GM21786 (cell line): ENCODE measurements around the gene PPCDC.
A peak's percentile ranks its signal among the peaks of the same experiment; 100 is the strongest.

Experiments used
- ATAC-seq: cut with Tn5 transposase; IDR thresholded peaks from one replicate; pipeline ENCODE4 v1.9.1; 2021; ENCODE audit not compliant: unreplicated experiment

Gene PPCDC

DNA sequence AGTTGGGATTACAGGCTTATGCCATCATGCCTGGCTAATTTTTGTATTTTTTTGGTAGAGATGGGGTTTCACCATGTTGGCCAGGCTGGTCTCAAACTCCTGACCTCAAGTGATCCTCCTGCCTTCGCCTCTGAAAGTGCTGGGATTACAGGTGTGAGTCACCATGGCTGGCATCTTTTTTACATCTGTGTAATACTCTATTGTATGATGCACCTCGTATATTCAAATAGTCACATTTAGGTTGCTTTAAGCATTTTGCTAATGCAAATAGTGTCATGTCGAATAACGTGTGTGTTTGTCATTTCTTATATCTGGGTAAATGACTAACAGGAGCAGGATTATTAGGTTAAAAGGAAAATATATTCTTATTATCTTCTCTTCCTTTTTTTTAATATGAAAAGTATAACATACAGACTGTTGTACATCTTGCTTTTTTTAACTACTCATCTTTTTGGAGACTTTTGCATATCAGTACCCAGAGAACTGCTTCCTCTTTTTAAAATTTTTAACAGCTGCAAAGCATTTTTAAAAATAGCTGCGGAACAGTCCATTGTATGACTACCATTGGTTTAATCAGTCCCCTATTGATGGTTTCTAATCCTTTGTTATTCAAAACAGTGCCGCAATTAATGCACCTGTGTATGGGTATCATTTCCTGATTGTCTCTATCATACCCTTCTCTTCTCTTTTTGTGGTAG, 14.6 kb upstream of the PPCDC start:
- ATAC-seq, result peak; percentile 85

DNA sequence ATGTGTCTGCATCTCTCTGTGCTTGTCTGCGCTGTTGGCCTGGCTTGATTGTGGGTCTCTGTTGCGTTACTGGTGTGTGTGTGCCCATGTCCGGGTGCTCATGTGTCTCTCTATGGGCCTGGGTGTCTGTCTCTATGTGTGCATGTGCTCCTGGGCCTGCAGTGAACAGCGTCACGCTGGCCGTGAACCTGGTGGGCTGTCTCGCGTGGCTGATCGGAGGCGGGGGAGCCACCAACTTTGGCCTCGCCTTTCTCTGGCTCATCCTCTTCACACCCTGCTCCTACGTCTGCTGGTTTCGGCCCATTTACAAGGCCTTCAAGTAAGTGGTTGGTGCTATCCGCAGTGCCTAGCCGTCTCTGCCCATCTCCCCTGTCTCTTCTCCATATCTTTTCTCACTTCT, 7.0 kb upstream of the PPCDC start:
- ATAC-seq, result no peak

DNA sequence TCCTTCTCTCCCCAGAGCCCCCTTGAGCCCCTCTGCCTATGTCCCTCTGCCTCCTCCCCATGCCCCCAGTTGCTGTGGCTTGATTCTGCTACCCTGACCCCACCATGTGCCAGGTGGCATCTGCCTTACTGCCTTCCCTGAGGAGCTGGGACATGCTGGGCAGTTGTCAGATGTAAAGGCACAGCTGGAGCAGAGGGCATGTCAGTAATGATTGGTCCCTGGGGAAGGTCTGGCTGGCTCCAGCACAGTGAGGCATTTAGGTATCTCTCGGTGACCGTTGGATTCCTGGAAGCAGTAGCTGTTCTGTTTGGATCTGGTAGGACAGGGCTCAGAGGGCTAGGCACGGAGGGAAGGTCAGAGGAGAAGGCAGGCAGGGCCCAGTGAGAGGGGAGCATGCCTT, 3.5 kb upstream of the PPCDC start:
- ATAC-seq, result no peak

DNA sequence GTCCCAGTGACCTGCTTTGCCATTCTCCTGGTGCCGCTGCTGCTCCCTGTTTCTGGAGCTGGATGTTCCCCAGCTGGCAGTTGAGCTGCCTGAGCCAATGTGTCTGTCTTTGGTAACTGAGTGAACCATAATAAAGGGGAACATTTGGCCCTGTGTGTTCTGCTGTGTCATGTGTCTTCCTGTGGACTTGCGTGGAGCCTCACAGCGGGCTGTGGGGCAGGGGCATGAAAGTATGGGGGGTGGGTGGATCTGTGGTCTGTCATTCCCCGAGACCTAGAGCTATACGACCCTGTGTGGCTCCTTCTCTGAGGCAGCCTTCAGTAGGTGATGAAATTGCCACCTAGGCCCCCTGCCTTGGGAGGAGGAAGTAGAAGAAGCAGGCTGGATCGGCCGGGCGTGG, 2.0 kb upstream of the PPCDC start:
- no peak for ATAC-seq

DNA sequence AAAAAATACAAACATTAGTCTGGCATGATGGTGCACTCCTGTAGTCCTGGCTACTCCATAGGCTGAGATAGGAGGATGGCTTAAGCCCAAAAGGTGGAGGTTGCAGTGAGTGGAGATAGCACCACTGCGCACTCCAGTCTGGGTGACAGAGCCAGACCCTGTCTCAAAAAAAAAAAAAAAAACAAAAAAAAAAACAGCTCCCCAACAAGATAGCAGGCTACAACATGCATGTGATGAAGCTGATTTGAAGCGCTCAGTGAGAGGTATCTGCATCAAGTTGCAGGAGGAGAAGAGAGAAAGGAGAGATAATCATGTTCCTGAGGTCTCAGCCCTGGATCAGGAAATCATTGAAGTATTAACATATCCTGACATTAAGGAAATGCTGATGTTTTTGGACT, 608 bp upstream of the PPCDC start:
- ATAC-seq, result no peak

DNA sequence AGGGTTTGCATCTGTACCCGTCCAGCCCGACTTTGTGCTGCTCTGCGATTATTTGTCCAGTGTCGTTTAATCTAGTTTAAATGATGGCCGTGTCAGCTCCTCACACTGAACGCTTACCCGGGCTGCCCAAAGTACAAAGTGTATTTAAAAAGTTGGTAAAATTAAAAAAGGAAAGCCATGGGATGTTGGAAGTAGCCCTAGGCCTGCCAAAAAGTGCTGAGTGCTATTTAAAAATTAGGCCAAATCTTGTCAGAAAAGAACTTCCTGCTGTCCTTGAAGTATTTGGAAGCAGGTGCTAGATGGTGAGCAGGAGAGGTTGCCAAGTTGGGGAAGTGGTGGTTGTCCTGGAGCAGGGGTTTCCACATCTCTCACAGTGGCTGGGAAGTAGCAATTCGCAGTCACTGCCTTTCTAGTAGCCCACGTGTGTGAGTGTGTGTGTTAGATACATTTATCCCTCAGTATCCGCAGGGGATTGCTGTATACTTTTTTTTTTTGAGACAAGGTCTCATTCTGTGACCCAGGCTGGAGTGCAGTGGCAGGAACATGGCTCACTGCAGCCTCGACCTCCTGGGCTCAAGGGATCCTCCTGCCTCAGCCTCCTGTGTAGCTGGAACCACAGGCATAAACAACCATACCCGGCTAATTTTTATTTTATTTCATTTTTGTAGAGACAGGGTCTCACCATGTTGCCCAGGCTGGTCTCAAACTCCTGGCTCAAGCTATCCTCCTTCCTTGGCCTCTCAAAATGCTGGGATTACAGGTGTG, 664 bp downstream of the PPCDC start:
- ATAC-seq, result no peak

DNA sequence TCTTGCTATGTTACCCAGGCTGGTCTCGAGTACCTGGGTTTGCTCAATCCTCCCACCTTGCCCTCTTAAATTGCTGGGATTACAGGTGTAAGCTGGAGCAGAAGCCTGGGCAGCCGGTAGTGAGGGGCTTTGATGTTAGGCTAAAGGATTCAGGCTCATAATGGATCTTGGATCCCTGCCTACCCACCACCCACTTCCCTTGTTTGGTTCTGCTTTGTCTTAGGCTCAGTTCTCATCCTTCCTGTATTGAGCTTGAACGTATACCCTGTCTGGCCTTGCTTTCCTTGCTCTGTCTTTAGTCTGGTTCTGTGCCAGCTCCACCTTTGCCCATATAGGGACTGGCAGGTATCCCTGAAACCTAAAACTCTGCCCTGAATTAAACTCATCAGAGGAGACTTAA, 1.7 kb downstream of the PPCDC start:
- ATAC-seq, result no peak

DNA sequence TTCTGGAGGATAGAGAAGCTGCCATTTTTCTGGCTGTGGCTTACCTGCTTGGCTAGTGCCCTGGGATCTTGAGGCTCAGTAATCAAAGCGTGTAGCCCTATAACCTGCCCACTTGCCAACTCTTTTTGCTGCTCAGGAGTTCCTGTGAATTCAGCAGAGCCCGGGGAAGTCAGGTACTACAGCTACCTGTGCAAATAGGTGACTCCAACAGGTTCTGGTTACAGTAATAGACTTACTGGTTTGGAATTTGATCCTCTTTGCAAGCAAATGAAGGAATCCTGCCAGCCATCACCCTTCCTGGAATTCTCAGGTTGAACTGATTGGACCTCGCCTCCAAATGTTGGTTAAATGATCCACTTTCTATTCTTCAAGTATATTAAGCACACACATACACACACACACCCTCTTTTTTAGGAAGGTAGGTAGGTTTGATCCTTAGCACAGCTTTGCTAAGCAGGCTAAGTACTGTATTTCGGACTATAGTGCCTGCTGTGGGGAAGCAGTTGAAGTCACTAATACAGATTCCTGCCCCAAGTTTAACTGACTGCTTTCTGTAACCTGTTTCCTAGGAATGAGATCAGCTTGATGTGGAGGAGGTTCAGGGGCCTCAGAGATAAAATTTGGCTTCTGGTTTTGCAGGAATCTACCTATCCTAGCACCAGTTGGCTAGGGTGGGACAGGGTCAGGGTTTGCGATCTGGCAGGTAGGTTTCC, 2.3 kb downstream of the PPCDC start:
- no peak for ATAC-seq

DNA sequence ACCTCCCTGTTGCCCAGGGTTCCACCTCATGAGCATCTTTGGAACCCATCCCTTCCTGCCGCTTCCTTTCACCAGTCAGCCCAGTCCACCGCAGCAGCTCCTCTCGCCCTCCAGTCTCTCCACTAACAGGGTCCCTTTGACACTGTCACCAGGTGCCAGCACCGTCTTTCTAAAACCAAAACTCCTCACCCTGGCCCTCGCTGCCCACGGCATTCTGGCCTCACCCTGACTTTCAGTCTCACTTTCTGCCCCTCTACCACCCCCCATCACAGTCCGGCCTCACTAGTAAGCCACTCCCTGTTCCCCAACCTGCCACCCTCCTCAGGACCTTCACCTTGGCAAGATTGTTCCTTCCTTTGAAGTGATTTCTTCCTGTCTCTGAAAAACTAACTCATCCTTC, 4.2 kb downstream of the PPCDC start:
- no peak for ATAC-seq

DNA sequence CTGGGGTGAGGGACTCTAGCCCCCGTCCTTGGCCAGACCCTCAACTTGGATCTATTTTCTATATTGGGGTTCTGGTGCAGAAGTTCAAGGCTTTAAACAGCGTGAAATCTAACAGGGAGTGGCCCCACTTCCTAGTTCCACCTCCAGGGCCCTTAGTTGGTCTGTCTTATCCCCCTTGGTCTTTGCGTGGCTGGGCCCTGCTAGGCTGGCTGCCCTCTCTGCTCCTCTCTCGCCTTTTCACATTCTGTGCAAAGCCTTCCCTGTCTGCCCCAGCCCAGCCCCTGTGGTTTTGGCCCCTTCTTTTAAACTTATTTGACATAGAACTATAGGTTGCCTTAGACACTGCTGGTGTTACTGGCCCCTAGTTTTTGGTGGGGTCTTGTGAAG, 5.6 kb downstream of the PPCDC start:
- ATAC-seq, result no peak

DNA sequence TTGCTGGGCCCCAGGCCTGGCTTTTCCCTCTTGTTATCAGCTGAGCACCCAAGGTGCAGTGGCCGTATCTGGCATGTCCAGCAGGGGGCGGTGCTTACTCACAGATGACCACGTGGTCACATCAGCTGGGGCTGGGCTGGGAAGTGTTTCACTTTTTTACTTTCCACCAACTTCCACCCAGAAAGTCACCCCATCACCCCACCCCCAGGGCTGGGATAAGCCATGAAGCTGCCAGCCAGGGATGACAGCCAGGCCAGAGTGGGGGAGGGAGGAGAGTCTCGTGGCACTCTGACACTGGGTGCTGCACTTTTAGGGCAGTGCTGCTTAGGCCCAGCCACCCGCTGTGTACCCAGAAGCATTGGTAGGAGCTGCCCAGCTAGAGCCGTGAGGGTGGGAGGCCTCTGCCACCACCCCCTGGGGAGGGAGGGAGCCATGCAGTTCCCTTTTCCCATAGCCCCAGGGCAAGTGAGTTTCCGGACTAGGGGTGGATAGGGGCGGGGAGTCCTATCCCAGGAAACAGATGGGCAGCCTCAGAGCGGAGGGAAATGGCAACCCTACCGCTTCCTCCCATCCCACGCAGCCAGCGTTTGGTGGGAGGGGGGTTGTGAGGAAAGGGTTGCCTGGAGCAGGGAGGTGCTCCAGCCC, 6.1 kb downstream of the PPCDC start:
- no peak for ATAC-seq

DNA sequence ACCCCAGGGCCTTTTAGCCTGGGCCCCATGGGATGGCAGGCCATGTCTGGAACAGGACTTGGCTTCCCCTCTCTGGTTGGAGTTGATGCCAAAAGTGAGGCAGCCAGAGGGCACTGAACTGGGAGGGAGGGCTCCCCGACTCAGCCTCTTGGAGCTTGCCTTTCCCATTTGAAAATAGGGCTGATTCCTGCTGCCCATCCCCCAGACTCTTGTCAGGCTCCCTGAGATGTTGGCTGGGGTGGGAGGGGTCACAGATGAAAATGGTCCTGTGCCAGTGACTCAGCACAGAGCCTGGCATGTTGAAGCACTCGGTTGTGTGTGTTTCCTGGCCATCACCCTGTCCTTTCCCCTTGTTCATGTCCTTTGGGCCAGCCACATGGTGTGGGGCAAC, 6.6 kb downstream of the PPCDC start:
- no peak for ATAC-seq

DNA sequence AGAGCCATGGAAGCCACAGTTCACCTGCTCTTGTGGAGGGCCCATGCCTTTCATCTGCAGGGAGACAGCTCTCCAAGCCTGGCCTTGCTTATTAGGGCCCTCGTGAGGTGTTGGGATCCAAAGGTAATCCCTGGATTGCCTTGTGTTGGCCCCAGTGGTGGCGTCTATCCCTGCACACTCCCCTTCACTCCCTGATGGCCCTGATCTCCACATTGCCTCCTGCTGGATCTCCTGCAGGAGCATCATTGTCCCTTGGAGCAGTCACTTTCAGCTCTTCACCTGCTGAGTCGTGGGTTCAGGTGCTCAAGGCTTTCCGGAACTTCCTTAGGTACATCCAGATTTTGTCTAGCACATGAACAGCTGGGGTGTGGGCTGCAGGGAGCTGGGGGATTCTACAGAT, 7.0 kb downstream of the PPCDC start:
- ATAC-seq, result no peak

DNA sequence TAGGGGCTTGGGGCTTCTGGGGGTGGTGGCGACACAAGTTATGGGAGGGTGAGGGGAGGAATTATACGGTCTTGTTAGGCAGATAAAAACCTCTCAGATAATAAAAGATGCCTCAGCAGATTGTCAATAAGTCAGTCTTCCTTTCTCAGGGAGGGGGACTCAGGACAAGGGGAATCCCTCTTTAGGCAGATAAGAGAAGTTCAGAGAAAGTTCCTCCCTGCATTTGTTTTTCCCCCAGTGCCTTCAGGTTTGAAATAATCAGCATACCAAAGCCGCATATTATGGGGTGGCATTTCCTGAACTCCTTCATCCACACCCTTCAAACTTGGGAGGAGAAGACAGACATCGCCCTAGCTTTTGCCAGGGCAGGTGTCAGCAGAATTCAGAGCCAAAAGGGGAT, 8.5 kb downstream of the PPCDC start:
- no peak for ATAC-seq

DNA sequence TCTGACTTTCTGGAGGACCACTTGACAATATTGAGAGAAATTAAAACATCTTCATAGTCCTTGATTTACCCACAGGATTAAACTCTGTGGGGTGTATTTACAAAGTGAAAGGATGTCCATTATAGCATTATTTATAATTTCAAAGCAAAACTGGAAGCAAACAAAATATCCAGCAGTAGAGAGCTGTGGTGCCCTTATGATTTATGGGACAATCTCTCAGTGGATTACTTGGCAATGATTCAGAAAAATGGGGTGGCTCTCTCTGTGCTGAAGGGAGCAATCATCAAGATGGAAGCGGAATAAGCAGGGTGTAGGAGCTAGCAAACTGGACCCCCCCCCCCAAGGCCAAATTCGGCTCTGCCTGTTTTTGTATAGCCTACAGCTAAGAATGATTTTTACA, 9.0 kb downstream of the PPCDC start:
- no peak for ATAC-seq

DNA sequence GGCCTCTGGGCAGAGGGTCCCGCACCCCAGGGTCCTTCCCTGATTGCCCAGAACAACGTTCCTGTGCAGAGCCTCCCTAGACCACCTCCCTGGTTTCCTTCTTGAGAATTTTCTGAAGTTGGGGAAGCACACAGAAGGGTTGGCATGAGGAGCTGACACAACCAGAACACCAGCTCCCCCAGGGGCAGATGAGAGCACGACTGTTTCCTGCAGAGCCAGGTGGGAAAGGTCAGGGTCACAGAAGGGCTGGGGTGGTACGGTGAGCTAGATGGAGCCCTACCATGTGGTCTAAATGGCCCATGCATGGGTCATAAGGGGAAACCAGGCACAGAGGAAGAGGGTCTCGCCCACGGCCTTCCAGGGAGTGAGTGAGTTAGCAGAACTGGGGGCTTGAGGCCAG, 10.4 kb downstream of the PPCDC start:
- no peak for ATAC-seq

DNA sequence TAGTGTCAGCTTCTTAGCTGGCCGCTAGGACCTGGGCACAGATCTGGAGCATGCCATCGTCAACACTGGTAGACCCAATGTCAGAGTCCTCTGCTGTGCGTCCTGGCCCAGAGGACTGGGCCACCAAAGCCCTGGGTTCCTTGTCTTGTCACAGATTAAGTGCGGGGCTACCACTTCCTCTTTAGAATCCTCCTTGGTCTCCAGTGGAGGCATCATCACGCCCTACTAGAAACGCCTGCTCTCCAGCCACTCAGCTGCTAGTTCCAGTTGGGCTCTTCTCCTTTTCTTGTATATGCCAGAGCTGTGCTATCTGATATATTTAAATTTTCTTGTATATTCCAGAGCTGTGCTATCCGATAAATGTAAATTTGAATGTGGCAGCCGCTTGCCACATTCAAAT, 11.2 kb downstream of the PPCDC start:
- ATAC-seq, result no peak

DNA sequence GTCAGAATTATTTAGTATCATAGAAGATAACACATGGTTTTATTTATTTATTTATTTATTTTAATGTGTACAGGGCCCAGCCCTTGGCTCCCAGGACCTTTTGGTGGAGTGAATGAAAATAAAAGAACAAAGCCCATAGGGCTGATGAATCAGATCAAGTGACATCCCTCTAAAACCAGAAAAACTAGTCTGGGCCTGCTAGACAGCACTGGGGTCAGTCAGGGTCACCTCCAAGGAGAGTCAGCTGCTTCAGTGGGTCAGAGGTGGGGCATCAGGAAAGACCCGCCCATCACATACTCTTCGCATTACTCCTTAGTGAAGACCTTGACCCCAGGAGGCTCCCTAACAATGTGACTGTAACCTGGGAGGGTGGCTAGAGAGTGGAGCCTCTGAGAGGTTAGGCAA, 12.8 kb downstream of the PPCDC start:
- no peak for ATAC-seq

DNA sequence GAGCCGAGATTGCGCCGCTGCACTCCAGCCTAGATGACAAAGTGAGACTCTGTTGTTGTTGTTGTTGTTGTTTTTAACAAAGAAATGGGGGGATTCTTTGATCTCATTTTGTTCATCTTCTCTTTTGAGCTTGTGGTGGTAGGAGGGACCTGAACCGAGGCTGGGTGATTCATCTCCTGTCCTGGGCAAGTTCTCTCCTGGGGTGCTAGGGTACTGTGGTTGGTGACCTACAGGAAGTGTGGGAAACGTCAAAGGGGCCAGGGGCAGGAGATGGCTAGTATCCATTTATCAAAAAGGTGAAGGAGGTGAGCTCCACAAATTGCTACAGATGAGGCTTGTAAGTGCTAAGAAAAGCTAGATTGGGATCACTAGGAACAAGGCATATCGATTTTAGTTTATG, 14.3 kb downstream of the PPCDC start:
- ATAC-seq, result no peak

DNA sequence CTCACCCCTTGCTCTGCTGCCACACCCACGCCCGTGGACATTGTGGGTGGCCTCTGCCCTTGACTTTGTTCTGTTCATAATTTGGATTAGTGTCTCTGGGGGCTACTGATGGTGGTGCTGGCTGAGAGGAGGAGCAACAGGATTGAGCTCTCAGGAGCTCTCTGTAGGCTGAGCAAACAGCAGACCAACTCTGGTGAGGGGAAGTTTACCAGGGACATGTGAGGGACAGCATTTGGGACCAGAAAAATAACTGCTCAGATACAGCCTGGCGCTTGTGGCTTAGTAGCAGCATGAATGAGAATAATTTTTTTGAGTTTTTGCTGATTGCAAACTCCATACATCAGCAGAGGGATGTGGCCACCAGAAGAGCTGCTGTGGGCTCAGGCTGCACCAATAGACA, 14.8 kb downstream of the PPCDC start:
- ATAC-seq, result no peak

DNA sequence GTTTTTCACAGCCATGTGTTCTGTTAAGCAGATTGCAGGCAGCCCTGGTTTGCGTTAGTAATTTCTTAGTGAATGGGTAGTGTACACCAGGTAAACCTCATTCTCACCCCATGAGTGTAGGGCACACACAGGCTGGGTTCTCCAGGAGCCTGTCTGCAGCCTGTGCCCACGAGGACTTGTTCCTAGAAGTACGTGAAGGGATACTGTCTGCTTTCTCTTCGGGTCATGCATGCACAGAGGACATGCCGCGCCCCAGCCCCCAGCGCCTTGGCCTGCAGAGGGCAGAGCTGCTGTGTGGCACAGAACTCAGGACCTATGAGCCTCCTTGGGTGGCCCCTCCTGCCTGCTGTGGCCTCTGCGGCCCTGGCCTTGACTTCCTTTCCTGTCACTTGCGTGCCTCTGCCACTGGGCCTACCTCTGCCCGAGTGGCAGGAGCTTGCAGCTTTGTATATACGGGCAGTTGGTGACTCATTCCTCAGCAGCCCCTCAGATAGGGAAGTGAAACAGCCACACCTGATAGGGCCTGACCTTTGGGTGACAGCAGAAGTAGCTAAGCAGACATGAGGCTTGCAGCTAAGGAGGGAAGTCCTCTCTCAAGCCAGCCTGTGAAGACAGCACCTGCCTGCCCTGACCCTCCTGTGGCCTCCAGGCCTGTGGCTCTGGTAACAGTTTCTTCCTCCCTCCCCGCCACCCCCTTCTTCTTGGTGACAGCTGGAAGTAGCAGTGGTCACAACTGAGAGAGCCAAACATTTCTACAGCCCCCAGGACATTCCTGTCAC, 19.5 kb downstream of the PPCDC start:
- peak; percentile 66 for ATAC-seq
